ENCODE data around the gene RARB. TPM values are rescaled to one million over a fixed set of nuclear protein-coding genes. Genes with fewer than 3 reads are reported as not detected.

The RARB gene
- total and polyA plus RNA-seq, 2 donors (not counting 3 experiments of a cell fraction or from before 2014, with no cell fraction given): 15.3 to 23.4 TPM

- Histone ChIP-seq H4K20me1 (replicated peaks; ENCODE audit: control insufficient read depth, extremely low read depth, insufficient read depth, low read length) (no peaks in the 10 kb centered on the region), H3K27me3 (ENCODE audit: control insufficient read depth in 2 of 2, insufficient read depth in 2 of 2, low read length in 2 of 2) (no peaks in the 10 kb centered on the region), H3K36me3 (ENCODE audit: control insufficient read depth in 2 of 2, extremely low read depth in 1 of 2, insufficient read depth in 2 of 2, low read length in 2 of 2) (no peaks in the 10 kb centered on the region), H3K4me2 (ENCODE audit: insufficient read depth, low read length) (no peak overlapping the region), H3K9me1 (replicated peaks; ENCODE audit: control insufficient read depth, extremely low read depth, insufficient read depth, low read length) (no peaks in the 10 kb centered on the region), H3K9ac (replicated peaks; ENCODE audit: extremely low read depth, insufficient read depth, low read length) (no peak overlapping the region), H3K27ac (ENCODE audit: insufficient read depth, low read depth, low read length) (no peak overlapping the region), H3K4me1 (ENCODE audit: control insufficient read depth, extremely low read depth, insufficient read depth, low read length) (peaks cover 15% of the 10 kb centered on the region), H3K4me3 (replicated peaks in 1 of 3; ENCODE audit: insufficient read depth in 1 of 3, low read depth in 1 of 3, low read length in 3 of 3) (no peak overlapping the region), H3K79me2 (ENCODE audit: control insufficient read depth, insufficient read depth, low read length) (peaks cover 39% of the 10 kb centered on the region), H2AFZ (ENCODE audit: low read depth, low read length) (no peak overlapping the region), H3K9me3 (replicated peaks; ENCODE audit: control insufficient read depth, insufficient read depth, low read length) (no peaks in the 10 kb centered on the region)
- CTCF ChIA-PET: interaction anchor here (1.3 to 1.6 kb wide), 4 partner anchors 9 to 144 kb away, joined by 3 to 7 read pairs (median 4); no protein-coding TSS in a partner anchor
- TF ChIP-seq EZH2 (IDR thresholded peaks at IDR 0.05; ENCODE audit: borderline replicate concordance, low read depth, low read length, severe bottlenecking) (no peak), POLR2A (IDR thresholded peaks at IDR 0.05; ENCODE audit: low read depth, low read length) (no peak), FOS (IDR thresholded peaks at IDR 0.05; ENCODE audit: borderline replicate concordance, insufficient read depth, low read length) (no peak), POLR2AphosphoS5 (IDR thresholded peaks at IDR 0.05; ENCODE audit: insufficient read depth, low read depth, low read length) (no peak), MAX (IDR thresholded peaks at IDR 0.05; ENCODE audit: insufficient read depth, insufficient read length) (no peak), JUN (IDR thresholded peaks at IDR 0.05; ENCODE audit: borderline replicate concordance, insufficient read depth, insufficient read length, low read depth) (no peak), GATA2 (IDR thresholded peaks at IDR 0.05; ENCODE audit: insufficient read depth, insufficient read length, low read depth, low read length) (no peak), MYC (IDR thresholded peaks at IDR 0.05; ENCODE audit: low read depth, low read length) (no peak)
- TF ChIP-seq, protein P1, sequence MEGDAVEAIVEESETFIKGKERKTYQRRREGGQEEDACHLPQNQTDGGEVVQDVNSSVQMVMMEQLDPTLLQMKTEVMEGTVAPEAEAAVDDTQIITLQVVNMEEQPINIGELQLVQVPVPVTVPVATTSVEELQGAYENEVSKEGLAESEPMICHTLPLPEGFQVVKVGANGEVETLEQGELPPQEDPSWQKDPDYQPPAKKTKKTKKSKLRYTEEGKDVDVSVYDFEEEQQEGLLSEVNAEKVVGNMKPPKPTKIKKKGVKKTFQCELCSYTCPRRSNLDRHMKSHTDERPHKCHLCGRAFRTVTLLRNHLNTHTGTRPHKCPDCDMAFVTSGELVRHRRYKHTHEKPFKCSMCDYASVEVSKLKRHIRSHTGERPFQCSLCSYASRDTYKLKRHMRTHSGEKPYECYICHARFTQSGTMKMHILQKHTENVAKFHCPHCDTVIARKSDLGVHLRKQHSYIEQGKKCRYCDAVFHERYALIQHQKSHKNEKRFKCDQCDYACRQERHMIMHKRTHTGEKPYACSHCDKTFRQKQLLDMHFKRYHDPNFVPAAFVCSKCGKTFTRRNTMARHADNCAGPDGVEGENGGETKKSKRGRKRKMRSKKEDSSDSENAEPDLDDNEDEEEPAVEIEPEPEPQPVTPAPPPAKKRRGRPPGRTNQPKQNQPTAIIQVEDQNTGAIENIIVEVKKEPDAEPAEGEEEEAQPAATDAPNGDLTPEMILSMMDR (IDR thresholded peaks at IDR 0.05; ENCODE audit: extremely low read depth in 1 of 2, insufficient read depth in 1 of 2, low read depth in 1 of 2, low read length in 2 of 2): no peak
- dilution Hi-C loops (cut with MboI; ENCODE audit: extremely low pct_ligation_motif_present, low sequenced_read_pairs) (no loop called here), intact Hi-C loops (cut with micrococcal nuclease) (no loop called here)
- FAIRE-seq: no peak
- POLR2A ChIA-PET: interaction anchor here (1.2 kb wide), 1 partner anchor 22 kb away, joined by 4 read pairs; the partner anchor contains the start of gene RARB
- DNase-seq (ENCODE audit: low read depth, low spot score): no peak
- no TSS peak for BruUV-seq (replicated peaks)
Measured at GRCh38 chr3:25449857-25450256, 21.8 kb downstream of the RARB start.
